ENCODE data around the gene BTBD9. TPM values are rescaled to one million over a fixed set of nuclear protein-coding genes. Genes with fewer than 3 reads are reported as not detected.

Gene BTBD9
- polyA plus RNA-seq, 1 donor (not counting 4 experiments of a cell fraction or from before 2014, with no cell fraction given) = 6.8 TPM

DNA sequence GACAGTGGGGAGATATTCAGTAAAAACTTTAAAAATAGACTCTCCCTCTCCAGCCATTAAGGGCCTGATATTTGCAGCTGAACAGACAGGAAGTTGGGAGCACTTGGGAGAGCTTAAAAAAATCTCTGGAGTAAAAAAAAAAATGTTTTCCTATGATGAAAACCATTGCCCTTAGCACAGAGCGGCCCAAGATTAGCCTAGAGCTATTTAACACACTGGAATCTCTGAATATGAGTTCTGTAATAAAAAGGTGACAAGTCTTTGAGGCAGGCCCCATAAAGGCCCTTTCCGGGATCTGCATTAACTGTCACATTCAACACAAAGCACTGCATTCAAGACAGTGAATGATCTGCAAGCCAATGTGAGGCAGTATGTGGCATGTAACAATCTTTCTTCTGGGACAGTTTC lies 426.5 kb downstream of the BTBD9 start:
- dilution Hi-C loops (cut with MboI; ENCODE audit: extremely low pct_ligation_motif_present, low sequenced_read_pairs) = no loop called here
- DNase-seq (ENCODE audit: low read depth, low spot score) (no peak), FAIRE-seq (no peak)
- no peaks in the 10 kb centered on the region for H4K20me1 ChIP-seq (ENCODE audit: control insufficient read depth, extremely low read depth, insufficient read depth, low read length)
- no peak overlapping the region for H2AFZ ChIP-seq (ENCODE audit: control insufficient read depth, low read length)
- TF ChIP-seq, protein P1, sequence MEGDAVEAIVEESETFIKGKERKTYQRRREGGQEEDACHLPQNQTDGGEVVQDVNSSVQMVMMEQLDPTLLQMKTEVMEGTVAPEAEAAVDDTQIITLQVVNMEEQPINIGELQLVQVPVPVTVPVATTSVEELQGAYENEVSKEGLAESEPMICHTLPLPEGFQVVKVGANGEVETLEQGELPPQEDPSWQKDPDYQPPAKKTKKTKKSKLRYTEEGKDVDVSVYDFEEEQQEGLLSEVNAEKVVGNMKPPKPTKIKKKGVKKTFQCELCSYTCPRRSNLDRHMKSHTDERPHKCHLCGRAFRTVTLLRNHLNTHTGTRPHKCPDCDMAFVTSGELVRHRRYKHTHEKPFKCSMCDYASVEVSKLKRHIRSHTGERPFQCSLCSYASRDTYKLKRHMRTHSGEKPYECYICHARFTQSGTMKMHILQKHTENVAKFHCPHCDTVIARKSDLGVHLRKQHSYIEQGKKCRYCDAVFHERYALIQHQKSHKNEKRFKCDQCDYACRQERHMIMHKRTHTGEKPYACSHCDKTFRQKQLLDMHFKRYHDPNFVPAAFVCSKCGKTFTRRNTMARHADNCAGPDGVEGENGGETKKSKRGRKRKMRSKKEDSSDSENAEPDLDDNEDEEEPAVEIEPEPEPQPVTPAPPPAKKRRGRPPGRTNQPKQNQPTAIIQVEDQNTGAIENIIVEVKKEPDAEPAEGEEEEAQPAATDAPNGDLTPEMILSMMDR (optimal IDR thresholded peaks at IDR 0.05 in 1 of 3, IDR thresholded peaks at IDR 0.05 in 1 of 3, conservative IDR thresholded peaks at IDR 0.05 in 1 of 3; ENCODE audit: extremely low read depth in 1 of 3, insufficient read depth in 2 of 3, low read length in 3 of 3) = no peak
- no peak for TF ChIP-seq EZH2 (IDR thresholded peaks at IDR 0.05; ENCODE audit: low read length)
- H3K4me3 ChIP-seq (ENCODE audit: control insufficient read depth in 2 of 3, extremely low read depth in 1 of 3, insufficient read depth in 2 of 3, low read depth in 1 of 3, low read length in 3 of 3) = no peak overlapping the region
- no peak overlapping the region for H3K27ac ChIP-seq (ENCODE audit: control insufficient read depth, insufficient read depth, low read length)
- H3K79me2 ChIP-seq (ENCODE audit: control insufficient read depth, insufficient read depth, low read length) = no peaks in the 10 kb centered on the region
- no peak overlapping the region for H3K9ac ChIP-seq (ENCODE audit: control insufficient read depth, extremely low read depth, insufficient read depth, low read length)
- H3K36me3 ChIP-seq (ENCODE audit: control insufficient read depth in 2 of 2, extremely low read depth in 1 of 2, insufficient read depth in 2 of 2, low read length in 2 of 2) = no peaks in the 10 kb centered on the region
- H3K4me1 ChIP-seq (ENCODE audit: control insufficient read depth, extremely low read depth, insufficient read depth, low read length) = peaks cover 5% of the 10 kb centered on the region
- H3K9me1 ChIP-seq (ENCODE audit: control insufficient read depth, extremely low read depth, insufficient read depth, low read length) = no peaks in the 10 kb centered on the region
- H3K9me3 ChIP-seq (ENCODE audit: control insufficient read depth, low read depth, low read length) = no peaks in the 10 kb centered on the region
- no peak overlapping the region for H3K4me2 ChIP-seq (ENCODE audit: control insufficient read depth, extremely low read depth, insufficient read depth, low read depth, low read length)
- no peaks in the 10 kb centered on the region for H3K27me3 ChIP-seq (ENCODE audit: control insufficient read depth, extremely low read depth, insufficient read depth, low read length)

DNA sequence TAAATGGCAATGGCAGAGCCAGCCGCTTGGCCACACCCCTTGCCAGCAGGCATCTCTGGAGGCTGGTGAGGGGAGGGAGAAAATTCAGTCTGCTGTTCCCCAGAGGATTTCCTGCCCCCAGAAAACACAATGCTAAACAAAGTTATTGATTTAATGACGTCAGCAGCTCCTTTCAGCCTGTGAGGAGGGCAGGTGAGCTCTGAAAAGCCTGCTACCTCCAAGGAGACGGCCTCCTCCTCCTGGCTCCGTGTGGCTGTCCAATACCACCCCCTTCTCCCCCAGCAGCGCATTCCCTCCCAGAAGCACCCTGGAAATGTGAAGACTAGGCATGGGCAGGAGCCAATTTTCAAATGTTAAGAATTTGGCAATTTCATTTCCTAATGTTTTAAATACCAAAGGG lies 427.1 kb downstream of the BTBD9 start:
- Histone ChIP-seq H3K27me3 (ENCODE audit: control insufficient read depth, extremely low read depth, insufficient read depth, low read length) (no peaks in the 10 kb centered on the region), H3K4me1 (ENCODE audit: control insufficient read depth, extremely low read depth, insufficient read depth, low read length) (no peaks in the 10 kb centered on the region), H3K9me1 (ENCODE audit: control insufficient read depth, extremely low read depth, insufficient read depth, low read length) (no peaks in the 10 kb centered on the region), H2AFZ (ENCODE audit: control insufficient read depth, low read length) (no peak overlapping the region), H3K4me2 (ENCODE audit: control insufficient read depth, extremely low read depth, insufficient read depth, low read depth, low read length) (no peak overlapping the region), H3K9ac (ENCODE audit: control insufficient read depth, extremely low read depth, insufficient read depth, low read length) (no peak overlapping the region), H3K27ac (ENCODE audit: control insufficient read depth, insufficient read depth, low read length) (no peak overlapping the region), H4K20me1 (ENCODE audit: control insufficient read depth, extremely low read depth, insufficient read depth, low read length) (no peaks in the 10 kb centered on the region), H3K36me3 (ENCODE audit: control insufficient read depth in 2 of 2, extremely low read depth in 1 of 2, insufficient read depth in 2 of 2, low read length in 2 of 2) (no peaks in the 10 kb centered on the region), H3K79me2 (ENCODE audit: control insufficient read depth, insufficient read depth, low read length) (no peaks in the 10 kb centered on the region), H3K4me3 (ENCODE audit: control insufficient read depth in 2 of 3, extremely low read depth in 1 of 3, insufficient read depth in 2 of 3, low read depth in 1 of 3, low read length in 3 of 3) (no peak overlapping the region), H3K9me3 (ENCODE audit: control insufficient read depth, low read depth, low read length) (no peaks in the 10 kb centered on the region)
- dilution Hi-C loops (cut with MboI; ENCODE audit: extremely low pct_ligation_motif_present, low sequenced_read_pairs) = no loop called here
- TF ChIP-seq, protein P1 (optimal IDR thresholded peaks at IDR 0.05 in 1 of 3, IDR thresholded peaks at IDR 0.05 in 1 of 3, conservative IDR thresholded peaks at IDR 0.05 in 1 of 3; ENCODE audit: extremely low read depth in 1 of 3, insufficient read depth in 2 of 3, low read length in 3 of 3) = no peak
- no peak for TF ChIP-seq EZH2 (IDR thresholded peaks at IDR 0.05; ENCODE audit: low read length)
- DNase-seq (ENCODE audit: low read depth, low spot score) = no peak
- FAIRE-seq = no peak
